K562 (cell line): Measurements from ENCODE around the gene CLGN. TPM values are rescaled to one million over a fixed set of nuclear protein-coding genes. Genes with fewer than 3 reads are reported as not detected.

Source experiments
- NELFE ChIP-seq: IDR thresholded peaks from 2 replicates; pipeline ENCODE4 v1.6.1; 2011; ENCODE audit warnings: mild to moderate bottlenecking; ENCODE audit not compliant: insufficient read depth, insufficient read length
- SFPQ ChIP-seq: fragments of 200-400 bp; formaldehyde crosslinking; IDR thresholded peaks from 2 replicates; pipeline ENCODE4 v1.6.1; 2017; ENCODE audit warnings: mild to moderate bottlenecking, low read depth, low read length, moderate library complexity
- ZNF407 ChIP-seq: fragments of 450-650 bp; IDR thresholded peaks from 2 replicates; pipeline ENCODE4 v1.6.1; 2016; ENCODE audit warnings: low read depth
- polyA plus RNA-seq, 8 experiments: library from polyadenylated mRNA; depleted of rRNA in 4 of 8; stranded (reverse) in 5 of 8; unstranded in 3 of 8; fragments of >200 nt; fragmentation: Nextera tagmentation in 2 of 8; fragmentation: Illumina TruSeq in 1 of 8; extraction: Ambion mirVana in 2 of 8; extraction: Trizol in 1 of 8; gene quantifications; 2 replicates each; pipeline versions ENCODE4 v1.2.1 to v1.2.3, GENCODE V29; 2011 to 2014; ENCODE audit warnings: inconsistent platforms in 1 of 8, missing spikeins in 1 of 8
- total RNA-seq, 7 experiments: library from RNA; depleted of rRNA in 6 of 7; stranded (reverse); fragments of >200 nt in 6 of 7; fragmentation: Illumina TruSeq in 2 of 7; extraction: Trizol in 2 of 7; gene quantifications; 2 replicates each; pipeline versions ENCODE4 v1.2.1 to v1.2.3, GENCODE V29; 2011 to 2021; ENCODE audit warnings: low replicate concordance in 1 of 7
- TF ChIP-seq, protein P1 (sequence below): IDR thresholded peaks from 3 replicates; pipeline ENCODE4 v1.6.1; 2011; ENCODE audit warnings: borderline replicate concordance, mild to moderate bottlenecking; ENCODE audit not compliant: insufficient read length, insufficient read depth
- TF ChIP-seq, protein P2 (sequence below): fragments of 450-650 bp; IDR thresholded peaks from 2 replicates; pipeline ENCODE4 v1.6.1; 2014; ENCODE audit warnings: low read depth, mild to moderate bottlenecking, moderate library complexity, borderline replicate concordance
- TF ChIP-seq, protein P3 (sequence below): sonication (generic); formaldehyde crosslinking; IDR thresholded peaks from 2 replicates; pipeline ENCODE4 v1.8.0; 2022; ENCODE audit warnings: mild to moderate bottlenecking, missing genetic modification reagents

The CLGN gene
- total and polyA plus RNA-seq, 9 of the 15 experiments (the other 6 are each of a cell fraction or from before 2014, with no cell fraction given): 0.22 to 3.6 (median 2.7) TPM

- TF ChIP-seq ZNF407 (no peak), NELFE (no peak), SFPQ (no peak)
- TF ChIP-seq, protein P1, sequence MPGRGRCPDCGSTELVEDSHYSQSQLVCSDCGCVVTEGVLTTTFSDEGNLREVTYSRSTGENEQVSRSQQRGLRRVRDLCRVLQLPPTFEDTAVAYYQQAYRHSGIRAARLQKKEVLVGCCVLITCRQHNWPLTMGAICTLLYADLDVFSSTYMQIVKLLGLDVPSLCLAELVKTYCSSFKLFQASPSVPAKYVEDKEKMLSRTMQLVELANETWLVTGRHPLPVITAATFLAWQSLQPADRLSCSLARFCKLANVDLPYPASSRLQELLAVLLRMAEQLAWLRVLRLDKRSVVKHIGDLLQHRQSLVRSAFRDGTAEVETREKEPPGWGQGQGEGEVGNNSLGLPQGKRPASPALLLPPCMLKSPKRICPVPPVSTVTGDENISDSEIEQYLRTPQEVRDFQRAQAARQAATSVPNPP: no peak
- TF ChIP-seq, protein P2, sequence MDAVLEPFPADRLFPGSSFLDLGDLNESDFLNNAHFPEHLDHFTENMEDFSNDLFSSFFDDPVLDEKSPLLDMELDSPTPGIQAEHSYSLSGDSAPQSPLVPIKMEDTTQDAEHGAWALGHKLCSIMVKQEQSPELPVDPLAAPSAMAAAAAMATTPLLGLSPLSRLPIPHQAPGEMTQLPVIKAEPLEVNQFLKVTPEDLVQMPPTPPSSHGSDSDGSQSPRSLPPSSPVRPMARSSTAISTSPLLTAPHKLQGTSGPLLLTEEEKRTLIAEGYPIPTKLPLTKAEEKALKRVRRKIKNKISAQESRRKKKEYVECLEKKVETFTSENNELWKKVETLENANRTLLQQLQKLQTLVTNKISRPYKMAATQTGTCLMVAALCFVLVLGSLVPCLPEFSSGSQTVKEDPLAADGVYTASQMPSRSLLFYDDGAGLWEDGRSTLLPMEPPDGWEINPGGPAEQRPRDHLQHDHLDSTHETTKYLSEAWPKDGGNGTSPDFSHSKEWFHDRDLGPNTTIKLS: peak; percentile 88
- TF ChIP-seq, protein P3, sequence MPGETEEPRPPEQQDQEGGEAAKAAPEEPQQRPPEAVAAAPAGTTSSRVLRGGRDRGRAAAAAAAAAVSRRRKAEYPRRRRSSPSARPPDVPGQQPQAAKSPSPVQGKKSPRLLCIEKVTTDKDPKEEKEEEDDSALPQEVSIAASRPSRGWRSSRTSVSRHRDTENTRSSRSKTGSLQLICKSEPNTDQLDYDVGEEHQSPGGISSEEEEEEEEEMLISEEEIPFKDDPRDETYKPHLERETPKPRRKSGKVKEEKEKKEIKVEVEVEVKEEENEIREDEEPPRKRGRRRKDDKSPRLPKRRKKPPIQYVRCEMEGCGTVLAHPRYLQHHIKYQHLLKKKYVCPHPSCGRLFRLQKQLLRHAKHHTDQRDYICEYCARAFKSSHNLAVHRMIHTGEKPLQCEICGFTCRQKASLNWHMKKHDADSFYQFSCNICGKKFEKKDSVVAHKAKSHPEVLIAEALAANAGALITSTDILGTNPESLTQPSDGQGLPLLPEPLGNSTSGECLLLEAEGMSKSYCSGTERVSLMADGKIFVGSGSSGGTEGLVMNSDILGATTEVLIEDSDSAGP (CRISPR knock-in tag): no peak
Measured at GRCh38 chr4:140427919-140428471, 547 bp upstream of the CLGN start (continued).
